LNCAP (cell line): ENCODE measurements around the gene NSMCE1.

Experiments
- TF ChIP-seq, protein P1 (sequence below): fragments of 450-650 bp; IDR thresholded peaks from 2 replicates; pipeline ENCODE4 v1.5.1; 2017; ENCODE audit warnings: mild to moderate bottlenecking

The NSMCE1 gene

DNA sequence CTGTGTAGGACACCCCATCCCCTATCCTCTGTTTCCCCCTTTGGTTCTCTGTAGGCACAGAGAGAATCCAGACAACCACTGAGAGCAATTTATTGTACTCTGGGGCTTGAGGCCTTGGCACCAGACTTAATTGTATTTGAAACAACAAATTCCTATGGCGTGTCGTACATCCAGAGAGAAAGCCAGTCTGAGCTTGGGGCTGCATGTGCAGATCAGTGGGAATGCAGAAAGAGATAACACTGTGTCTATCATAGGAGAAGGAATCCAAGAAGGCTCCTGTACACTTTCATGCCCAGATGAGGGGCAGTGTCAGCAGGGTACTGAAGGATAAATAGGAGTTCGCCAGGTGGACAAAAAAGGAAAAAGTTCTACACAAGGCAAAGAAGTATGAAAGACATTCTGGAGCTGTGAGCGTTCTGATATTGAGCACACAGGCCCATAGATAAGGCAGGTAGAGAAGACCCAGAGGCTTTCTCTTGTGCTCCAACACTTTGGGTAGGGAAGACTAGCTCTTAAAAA lies 23.2 kb upstream of the NSMCE1 start:
- TF ChIP-seq, protein P1, sequence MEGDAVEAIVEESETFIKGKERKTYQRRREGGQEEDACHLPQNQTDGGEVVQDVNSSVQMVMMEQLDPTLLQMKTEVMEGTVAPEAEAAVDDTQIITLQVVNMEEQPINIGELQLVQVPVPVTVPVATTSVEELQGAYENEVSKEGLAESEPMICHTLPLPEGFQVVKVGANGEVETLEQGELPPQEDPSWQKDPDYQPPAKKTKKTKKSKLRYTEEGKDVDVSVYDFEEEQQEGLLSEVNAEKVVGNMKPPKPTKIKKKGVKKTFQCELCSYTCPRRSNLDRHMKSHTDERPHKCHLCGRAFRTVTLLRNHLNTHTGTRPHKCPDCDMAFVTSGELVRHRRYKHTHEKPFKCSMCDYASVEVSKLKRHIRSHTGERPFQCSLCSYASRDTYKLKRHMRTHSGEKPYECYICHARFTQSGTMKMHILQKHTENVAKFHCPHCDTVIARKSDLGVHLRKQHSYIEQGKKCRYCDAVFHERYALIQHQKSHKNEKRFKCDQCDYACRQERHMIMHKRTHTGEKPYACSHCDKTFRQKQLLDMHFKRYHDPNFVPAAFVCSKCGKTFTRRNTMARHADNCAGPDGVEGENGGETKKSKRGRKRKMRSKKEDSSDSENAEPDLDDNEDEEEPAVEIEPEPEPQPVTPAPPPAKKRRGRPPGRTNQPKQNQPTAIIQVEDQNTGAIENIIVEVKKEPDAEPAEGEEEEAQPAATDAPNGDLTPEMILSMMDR: no peak

DNA sequence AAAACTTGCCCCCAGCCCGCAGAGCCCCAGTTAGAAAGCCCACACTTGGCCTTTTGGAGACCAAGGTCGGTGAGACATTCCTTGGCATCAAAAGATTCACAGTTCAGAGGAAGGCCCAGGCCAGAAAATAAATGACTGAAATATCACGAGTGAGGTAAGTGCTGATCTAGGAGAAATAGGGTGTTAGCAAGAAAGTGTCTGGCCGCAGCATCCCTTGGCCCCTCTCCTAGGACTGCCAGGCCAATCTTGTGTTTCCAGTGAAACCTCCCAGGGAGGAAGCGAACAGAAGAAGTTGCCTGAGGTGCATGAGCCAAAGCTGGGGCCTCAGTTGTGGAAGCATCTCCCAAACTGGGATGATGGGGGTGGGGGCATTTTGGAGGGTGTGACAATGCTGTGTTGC lies 22.5 kb upstream of the NSMCE1 start:
- TF ChIP-seq, protein P1: no peak

DNA sequence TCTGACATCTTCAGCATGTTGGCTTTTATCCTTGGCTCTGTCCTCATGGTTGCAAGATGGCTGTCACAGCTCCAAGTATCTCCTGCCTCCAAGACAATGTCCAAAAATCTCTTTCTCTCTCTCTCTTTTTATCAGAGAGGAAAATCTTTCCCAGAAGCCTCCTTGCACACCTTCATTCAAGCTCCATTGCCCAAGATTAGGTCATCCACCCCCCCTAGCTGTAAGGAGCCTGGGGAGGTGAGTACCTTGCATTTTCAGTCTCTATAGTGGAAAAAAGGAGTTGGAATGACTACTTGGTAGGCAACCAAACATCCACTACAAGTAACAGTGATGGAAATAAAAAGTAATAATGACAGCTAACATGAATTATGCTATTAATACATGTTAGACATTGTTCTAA lies 22.0 kb upstream of the NSMCE1 start:
- TF ChIP-seq, protein P1: no peak

DNA sequence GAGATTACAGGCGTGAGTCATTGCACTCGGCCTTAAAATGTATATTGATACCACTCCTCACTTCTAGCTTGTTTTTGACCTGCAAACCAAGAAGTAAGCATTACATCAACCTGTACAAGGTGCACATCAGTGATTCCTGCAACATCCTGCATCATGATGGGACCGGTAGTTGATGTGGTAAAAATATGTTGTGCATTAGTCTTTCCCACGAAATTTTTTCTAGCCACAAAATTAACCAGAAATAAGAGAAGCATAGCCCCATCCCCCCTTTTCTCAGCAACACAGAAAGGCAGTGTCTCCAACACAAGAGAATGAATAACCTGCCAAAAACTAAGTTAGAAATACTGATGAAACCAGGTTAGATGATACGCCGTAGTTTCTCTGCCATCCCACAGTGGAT lies 21.1 kb upstream of the NSMCE1 start:
- TF ChIP-seq, protein P1: no peak

DNA sequence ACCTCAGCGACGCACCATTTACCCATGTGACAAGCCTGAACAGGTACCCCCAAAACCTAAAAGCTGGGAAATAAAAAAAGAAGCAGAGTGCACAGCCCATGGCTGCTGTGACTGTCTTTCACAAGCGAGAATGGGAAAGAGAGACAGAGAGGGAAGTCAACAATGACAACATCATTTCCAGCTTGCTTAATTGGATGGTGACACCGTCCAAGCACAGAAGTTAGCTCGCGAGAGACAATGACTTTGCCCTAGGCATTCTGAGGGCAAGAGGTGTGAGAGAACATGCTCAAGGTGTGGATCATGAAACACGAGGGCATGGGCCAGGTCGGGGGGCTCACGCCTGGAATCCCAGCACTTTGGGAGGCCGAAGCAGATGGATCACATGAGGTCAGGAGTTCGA lies 19.3 kb upstream of the NSMCE1 start:
- TF ChIP-seq, protein P1: no peak

DNA sequence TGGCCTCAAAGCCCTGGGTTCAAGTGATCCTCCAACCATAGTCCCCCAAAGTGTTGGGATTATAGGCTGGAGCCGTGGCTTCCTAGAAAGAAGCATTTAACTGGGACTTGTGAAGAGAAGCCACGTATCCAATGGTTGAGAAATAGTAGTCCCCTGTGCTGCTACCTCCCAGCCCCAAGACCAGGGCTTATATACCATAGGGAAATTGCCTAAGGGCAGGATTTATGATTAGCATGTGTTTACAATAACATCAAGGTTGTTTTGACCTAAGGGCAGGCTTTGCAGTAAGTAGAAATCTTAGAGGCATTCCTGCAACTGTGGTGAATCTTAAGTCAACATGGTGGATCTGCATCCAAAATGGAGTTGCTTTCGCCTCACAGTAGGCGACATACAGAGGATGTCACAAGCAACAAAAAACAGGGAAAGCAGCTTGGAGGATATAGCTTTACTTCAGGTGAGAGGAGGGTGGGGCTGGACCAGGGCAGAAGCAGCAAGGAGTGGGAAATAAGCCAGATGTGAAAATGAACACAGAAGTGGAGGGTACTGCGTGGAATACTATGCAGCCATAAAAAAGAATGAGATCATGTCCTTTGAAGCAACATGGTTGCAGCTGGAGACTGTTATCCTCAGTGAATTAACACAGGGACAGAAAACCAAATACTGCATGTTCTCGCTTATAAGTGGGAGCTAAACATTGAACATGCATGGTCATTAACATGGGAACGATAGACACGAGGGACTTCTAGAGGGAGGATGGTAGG lies 18.7 kb upstream of the NSMCE1 start:
- TF ChIP-seq, protein P1: no peak

DNA sequence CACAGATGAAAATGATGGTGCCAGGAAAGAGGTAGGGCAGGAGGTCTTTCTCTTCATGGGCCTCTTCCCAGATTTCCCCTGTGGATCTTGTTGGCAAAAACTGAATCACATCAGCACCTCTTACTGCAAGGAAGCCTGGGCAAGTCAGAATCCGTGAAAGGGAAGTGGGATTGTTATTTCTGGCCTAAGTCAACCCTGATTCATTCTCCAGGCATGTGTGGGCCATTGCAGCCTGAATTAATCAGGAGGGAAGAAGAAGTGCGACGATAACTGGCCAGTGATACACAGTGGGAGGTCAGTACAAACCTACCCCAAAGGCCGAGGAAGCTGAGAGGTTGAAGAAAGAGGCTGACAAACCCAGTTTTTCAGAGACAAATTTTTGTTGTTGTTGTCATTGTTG lies 17.9 kb upstream of the NSMCE1 start:
- TF ChIP-seq, protein P1: no peak
